A673 (cell line): Measurements from ENCODE around the gene APMAP. TPM values are rescaled to one million over a fixed set of nuclear protein-coding genes. Genes with fewer than 3 reads are reported as not detected.

Source experiments
- BruUV-seq: library from RNA; stranded (reverse); fragments of 400-500 nt; replicated peaks from 2 replicates; lab custom pipeline; 2021; lab: Mats Ljungman, UMichigan
- CTCF ChIA-PET: fragments of 300-600 bp; sonication (Branson Sonifier 250); formaldehyde crosslinking; loops from one replicate; lab custom pipeline; 2022; ENCODE audit warnings: antibody characterized with exemption; lab: Charles Lee
- POLR2A ChIA-PET: fragments of 300-600 bp; sonication (Branson Sonifier 250); formaldehyde crosslinking; loops from one replicate; lab custom pipeline; 2022; ENCODE audit warnings: antibody characterized with exemption; ENCODE audit not compliant: low non-redundant PET; lab: Charles Lee
- DNase-seq: peaks from one replicate; pipeline ENCODE4 v3.0.0-alpha.2; 2015; ENCODE audit warnings: low spot score
- H3K27ac ChIP-seq: fragments of 200-600 bp; sonication (generic); 2 replicates; pipeline ENCODE4 v1.5.1; 2016; ENCODE audit warnings: mixed run types, low read depth, mild to moderate bottlenecking, mixed read lengths, antibody characterized with exemption, low read length; ENCODE audit not compliant: poor library complexity, severe bottlenecking
- H3K27me3 ChIP-seq: fragments of 200-600 bp; sonication (generic); replicated peaks from 2 replicates; pipeline ENCODE4 v1.6.1; 2017; ENCODE audit warnings: mixed run types, low read depth, mild to moderate bottlenecking, mixed read lengths, antibody characterized with exemption, low read length; ENCODE audit not compliant: insufficient read depth, poor library complexity
- H3K36me3 ChIP-seq: fragments of 200-600 bp; sonication (generic); 2 replicates; pipeline ENCODE4 v1.6.1; 2016; ENCODE audit warnings: mixed run types, mild to moderate bottlenecking, mixed read lengths, antibody characterized with exemption, low read length; ENCODE audit not compliant: insufficient read depth, poor library complexity, severe bottlenecking
- H3K4me1 ChIP-seq: fragments of 200-600 bp; sonication (generic); 2 replicates; pipeline ENCODE4 v1.6.1; 2017; ENCODE audit warnings: mixed run types, mild to moderate bottlenecking, mixed read lengths, antibody characterized with exemption, low read length; ENCODE audit not compliant: insufficient read depth, poor library complexity, severe bottlenecking
- H3K4me3 ChIP-seq: fragments of 200-600 bp; sonication (generic); 2 replicates; pipeline ENCODE4 v1.5.1; 2016; ENCODE audit warnings: low read depth, mixed run types, mild to moderate bottlenecking, mixed read lengths, low read length; ENCODE audit not compliant: poor library complexity, severe bottlenecking
- H3K9me3 ChIP-seq: fragments of 200-600 bp; sonication (generic); 2 replicates; pipeline ENCODE4 v1.6.1; 2016; ENCODE audit warnings: mixed run types, low read depth, mild to moderate bottlenecking, mixed read lengths, antibody characterized with exemption, low read length; ENCODE audit not compliant: poor library complexity, severe bottlenecking
- EZH2 ChIP-seq: fragments of 200-600 bp; sonication (generic); IDR thresholded peaks from 2 replicates; pipeline ENCODE4 v1.6.1; 2017; ENCODE audit warnings: borderline replicate concordance, low read depth, mild to moderate bottlenecking, mixed read lengths, antibody characterized with exemption, low read length; ENCODE audit not compliant: poor library complexity, severe bottlenecking
- intact Hi-C: fragments of 100-400 bp; cut with micrococcal nuclease; formaldehyde crosslinking; loops from one replicate; pipeline ENCODE4 v1.10.0; 2022; ENCODE audit not compliant: unreplicated experiment
- total RNA-seq: library from RNA; stranded (reverse); gene quantifications from 2 replicates; pipeline ENCODE4 v1.2.3, GENCODE V29; 2021
- TF ChIP-seq, protein P1 (sequence below): fragments of 300-800, 200-600 bp; sonication (generic); conservative IDR thresholded peaks from 2 replicates; pipeline ENCODE4 v1.5.1; 2017; ENCODE audit warnings: low read depth, mild to moderate bottlenecking, antibody characterized with exemption, low read length, moderate library complexity, mixed read lengths

The APMAP gene
- total RNA-seq, 1 experiment from 2014 or later, result 70.3 TPM

GRCh38 chr20:25032065-25032477, 39.5 kb upstream of the APMAP start:
- ChIA-PET POLR2A (no interaction called here), CTCF (no interaction called here)
- DNase-seq, result no peak
- Histone ChIP-seq H3K27ac (peak overlapping the region; percentile 26), H3K36me3 (no peaks in the 10 kb centered on the region), H3K4me1 (peaks cover 33% of the 10 kb centered on the region), H3K27me3 (no peaks in the 10 kb centered on the region), H3K9me3 (no peaks in the 10 kb centered on the region), H3K4me3 (no peak overlapping the region)
- intact Hi-C loops, result no loop called here
- TF ChIP-seq, protein P1, sequence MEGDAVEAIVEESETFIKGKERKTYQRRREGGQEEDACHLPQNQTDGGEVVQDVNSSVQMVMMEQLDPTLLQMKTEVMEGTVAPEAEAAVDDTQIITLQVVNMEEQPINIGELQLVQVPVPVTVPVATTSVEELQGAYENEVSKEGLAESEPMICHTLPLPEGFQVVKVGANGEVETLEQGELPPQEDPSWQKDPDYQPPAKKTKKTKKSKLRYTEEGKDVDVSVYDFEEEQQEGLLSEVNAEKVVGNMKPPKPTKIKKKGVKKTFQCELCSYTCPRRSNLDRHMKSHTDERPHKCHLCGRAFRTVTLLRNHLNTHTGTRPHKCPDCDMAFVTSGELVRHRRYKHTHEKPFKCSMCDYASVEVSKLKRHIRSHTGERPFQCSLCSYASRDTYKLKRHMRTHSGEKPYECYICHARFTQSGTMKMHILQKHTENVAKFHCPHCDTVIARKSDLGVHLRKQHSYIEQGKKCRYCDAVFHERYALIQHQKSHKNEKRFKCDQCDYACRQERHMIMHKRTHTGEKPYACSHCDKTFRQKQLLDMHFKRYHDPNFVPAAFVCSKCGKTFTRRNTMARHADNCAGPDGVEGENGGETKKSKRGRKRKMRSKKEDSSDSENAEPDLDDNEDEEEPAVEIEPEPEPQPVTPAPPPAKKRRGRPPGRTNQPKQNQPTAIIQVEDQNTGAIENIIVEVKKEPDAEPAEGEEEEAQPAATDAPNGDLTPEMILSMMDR, result no peak
- no peak for TF ChIP-seq EZH2
- BruUV-seq, result no TSS peak

DNA sequence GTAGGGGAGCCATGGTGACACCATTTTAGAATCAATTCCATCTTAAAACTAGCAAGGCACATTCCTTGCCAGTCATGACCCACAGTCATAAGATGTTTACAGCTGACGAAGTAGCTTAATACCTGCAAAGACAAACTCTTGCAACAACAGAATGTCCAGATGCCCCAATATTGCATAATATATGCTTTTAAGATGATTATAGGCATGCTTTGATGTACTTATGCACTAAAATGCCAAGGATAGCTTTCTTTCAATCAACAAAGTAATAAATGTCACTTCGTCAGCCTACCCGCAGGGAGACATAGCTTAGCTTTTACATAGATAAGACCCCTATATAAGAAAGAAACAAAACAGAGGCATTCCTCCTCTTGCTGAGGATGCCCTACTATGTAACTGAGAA, 38.7 kb upstream of the APMAP start:
- intact Hi-C loops, result no loop called here
- Histone ChIP-seq H3K9me3 (no peaks in the 10 kb centered on the region), H3K4me1 (peaks cover 26% of the 10 kb centered on the region), H3K36me3 (no peaks in the 10 kb centered on the region), H3K27ac (no peak overlapping the region), H3K4me3 (no peak overlapping the region), H3K27me3 (no peaks in the 10 kb centered on the region)
- BruUV-seq, result no TSS peak
- ChIA-PET CTCF (no interaction called here), POLR2A (no interaction called here)
- no peak for DNase-seq
- no peak for TF ChIP-seq EZH2
- TF ChIP-seq, protein P1, result no peak

GRCh38 chr20:25030649-25031207, 38.2 kb upstream of the APMAP start:
- TF ChIP-seq, protein P1, result no peak
- no peak for TF ChIP-seq EZH2
- ChIA-PET POLR2A (no interaction called here), CTCF (no interaction called here)
- no peak for DNase-seq
- BruUV-seq, result no TSS peak
- Histone ChIP-seq H3K27me3 (no peaks in the 10 kb centered on the region), H3K4me3 (no peak overlapping the region), H3K4me1 (peaks cover 22% of the 10 kb centered on the region), H3K27ac (no peak overlapping the region), H3K36me3 (no peaks in the 10 kb centered on the region), H3K9me3 (no peaks in the 10 kb centered on the region)
- intact Hi-C loops, result no loop called here
